HG03558 (cell line): ENCODE measurements around the gene PTTG1IP.

Experiments
- ATAC-seq: cut with Tn5 transposase; IDR thresholded peaks from one replicate; pipeline ENCODE4 v1.9.1; 2021; ENCODE audit warnings: moderate number of reproducible peaks; ENCODE audit not compliant: unreplicated experiment; ENCODE audit errors: extremely low read depth

Gene PTTG1IP

GRCh38 chr21:44814498-44815023, 58.9 kb downstream of the PTTG1IP start:
- no peak for ATAC-seq

- ATAC-seq, result no peak
Measured at GRCh38 chr21:44813727-44814126, 59.8 kb downstream of the PTTG1IP start.

- ATAC-seq, result no peak
Measured at GRCh38 chr21:44813149-44813548, 60.3 kb downstream of the PTTG1IP start.

GRCh38 chr21:44812640-44813039, 60.9 kb downstream of the PTTG1IP start:
- ATAC-seq, result no peak

GRCh38 chr21:44810779-44811178, 62.7 kb downstream of the PTTG1IP start:
- no peak for ATAC-seq

- no peak for ATAC-seq
Measured at GRCh38 chr21:44805859-44806258, 67.6 kb downstream of the PTTG1IP start.

- no peak for ATAC-seq
Measured at GRCh38 chr21:44805226-44805625, 68.3 kb downstream of the PTTG1IP start.

- ATAC-seq, result no peak
Measured at GRCh38 chr21:44804762-44805161, 68.7 kb downstream of the PTTG1IP start.

GRCh38 chr21:44803651-44804050, 69.8 kb downstream of the PTTG1IP start:
- ATAC-seq, result no peak

- ATAC-seq, result no peak
Measured at GRCh38 chr21:44802396-44803153, 70.9 kb downstream of the PTTG1IP start.

- no peak for ATAC-seq
Measured at GRCh38 chr21:44801468-44802395, 71.8 kb downstream of the PTTG1IP start, which contains the start of gene UBE2G2. Gene UBE2G2, minus strand, starts transcription at chr21:44801820. Its CDS starts 72 bp downstream, at chr21:44801748.

GRCh38 chr21:44800971-44801467, 72.5 kb downstream of the PTTG1IP start:
- no peak for ATAC-seq

- ATAC-seq, result no peak
Measured at GRCh38 chr21:44800103-44800502, 73.4 kb downstream of the PTTG1IP start.

- ATAC-seq, result no peak
Measured at GRCh38 chr21:44799646-44800045, 73.8 kb downstream of the PTTG1IP start.
